ENCODE measurements around the gene MISP. TPM values are rescaled to one million over a fixed set of nuclear protein-coding genes. Genes with fewer than 3 reads are reported as not detected.

The MISP gene
- total and polyA plus RNA-seq, 2 of the 13 experiments (the other 11 are each of a cell fraction or from before 2014, with no cell fraction given): 0.67 to 1.3 TPM

DNA sequence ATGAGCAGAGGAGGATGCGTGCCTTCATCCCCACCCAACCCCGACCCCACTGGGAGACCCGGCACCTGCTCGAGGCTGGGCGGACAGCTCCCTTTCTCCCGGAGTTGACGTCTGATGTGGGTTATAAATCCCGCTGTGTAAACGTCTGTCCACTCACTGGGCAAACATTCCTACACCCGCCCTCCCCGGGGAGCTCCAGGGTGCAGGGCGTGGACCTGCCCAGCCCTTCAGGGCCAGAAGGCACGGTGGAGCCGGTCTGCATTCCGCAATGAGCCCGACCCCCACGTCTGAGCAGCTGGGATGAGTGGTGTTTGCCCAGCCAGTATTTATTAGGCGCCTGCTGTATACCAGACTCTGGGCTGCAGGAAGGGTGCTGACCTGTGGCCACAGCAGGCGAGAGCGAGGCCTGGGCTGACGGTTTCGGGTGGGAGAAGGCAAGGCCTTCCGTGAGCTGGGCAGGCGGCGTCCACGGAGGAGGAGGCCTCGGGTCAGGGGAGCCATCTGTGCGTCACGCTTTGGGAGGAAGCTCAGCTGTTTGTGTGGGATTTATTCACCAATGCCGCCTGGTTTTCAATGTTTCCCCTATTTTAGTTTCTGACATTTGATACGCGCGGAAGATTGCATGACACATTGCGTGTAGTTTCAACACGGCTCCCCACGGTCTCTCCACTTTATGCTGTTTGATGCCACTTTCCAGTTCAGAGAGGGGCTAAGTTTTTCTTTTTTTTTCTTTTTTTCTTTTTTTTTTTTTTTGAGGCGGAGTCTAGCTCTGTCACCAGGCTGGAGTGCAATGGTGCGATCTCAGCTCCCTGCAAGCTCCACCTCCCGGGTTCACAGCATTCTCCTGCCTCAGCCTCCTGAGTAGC, 2.0 kb downstream of the MISP start (continued):
- TF ChIP-seq, protein P1, sequence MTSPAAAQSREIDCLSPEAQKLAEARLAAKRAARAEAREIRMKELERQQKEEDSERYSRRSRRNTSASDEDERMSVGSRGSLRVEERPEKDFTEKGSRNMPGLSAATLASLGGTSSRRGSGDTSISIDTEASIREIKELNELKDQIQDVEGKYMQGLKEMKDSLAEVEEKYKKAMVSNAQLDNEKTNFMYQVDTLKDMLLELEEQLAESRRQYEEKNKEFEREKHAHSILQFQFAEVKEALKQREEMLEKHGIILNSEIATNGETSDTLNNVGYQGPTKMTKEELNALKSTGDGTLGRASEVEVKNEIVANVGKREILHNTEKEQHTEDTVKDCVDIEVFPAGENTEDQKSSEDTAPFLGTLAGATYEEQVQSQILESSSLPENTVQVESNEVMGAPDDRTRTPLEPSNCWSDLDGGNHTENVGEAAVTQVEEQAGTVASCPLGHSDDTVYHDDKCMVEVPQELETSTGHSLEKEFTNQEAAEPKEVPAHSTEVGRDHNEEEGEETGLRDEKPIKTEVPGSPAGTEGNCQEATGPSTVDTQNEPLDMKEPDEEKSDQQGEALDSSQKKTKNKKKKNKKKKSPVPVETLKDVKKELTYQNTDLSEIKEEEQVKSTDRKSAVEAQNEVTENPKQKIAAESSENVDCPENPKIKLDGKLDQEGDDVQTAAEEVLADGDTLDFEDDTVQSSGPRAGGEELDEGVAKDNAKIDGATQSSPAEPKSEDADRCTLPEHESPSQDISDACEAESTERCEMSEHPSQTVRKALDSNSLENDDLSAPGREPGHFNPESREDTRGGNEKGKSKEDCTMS (CRISPR knock-in tag; conservative IDR thresholded peaks at IDR 0.05): no peak
- TF ChIP-seq ZNF225 (CRISPR knock-in tag; IDR thresholded peaks at IDR 0.05): no peak
- TF ChIP-seq ZNF891 (CRISPR knock-in tag; IDR thresholded peaks at IDR 0.05): peak; percentile 45; the same call in 1 of the 2 replicates
- TF ChIP-seq, protein P2, sequence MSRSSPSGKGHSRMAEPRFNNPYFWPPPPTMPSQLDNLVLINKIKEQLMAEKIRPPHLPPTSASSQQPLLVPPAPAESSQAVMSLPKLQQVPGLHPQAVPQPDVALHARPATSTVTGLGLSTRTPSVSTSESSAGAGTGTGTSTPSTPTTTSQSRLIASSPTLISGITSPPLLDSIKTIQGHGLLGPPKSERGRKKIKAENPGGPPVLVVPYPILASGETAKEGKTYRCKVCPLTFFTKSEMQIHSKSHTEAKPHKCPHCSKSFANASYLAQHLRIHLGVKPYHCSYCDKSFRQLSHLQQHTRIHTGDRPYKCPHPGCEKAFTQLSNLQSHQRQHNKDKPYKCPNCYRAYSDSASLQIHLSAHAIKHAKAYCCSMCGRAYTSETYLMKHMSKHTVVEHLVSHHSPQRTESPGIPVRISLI (CRISPR knock-in tag; IDR thresholded peaks at IDR 0.05; ENCODE audit: borderline replicate concordance): peak; percentile 69; the same call in 1 of the 2 replicates
- TF ChIP-seq ZNF343 (CRISPR knock-in tag; IDR thresholded peaks at IDR 0.05): no peak
- TF ChIP-seq, protein P3, sequence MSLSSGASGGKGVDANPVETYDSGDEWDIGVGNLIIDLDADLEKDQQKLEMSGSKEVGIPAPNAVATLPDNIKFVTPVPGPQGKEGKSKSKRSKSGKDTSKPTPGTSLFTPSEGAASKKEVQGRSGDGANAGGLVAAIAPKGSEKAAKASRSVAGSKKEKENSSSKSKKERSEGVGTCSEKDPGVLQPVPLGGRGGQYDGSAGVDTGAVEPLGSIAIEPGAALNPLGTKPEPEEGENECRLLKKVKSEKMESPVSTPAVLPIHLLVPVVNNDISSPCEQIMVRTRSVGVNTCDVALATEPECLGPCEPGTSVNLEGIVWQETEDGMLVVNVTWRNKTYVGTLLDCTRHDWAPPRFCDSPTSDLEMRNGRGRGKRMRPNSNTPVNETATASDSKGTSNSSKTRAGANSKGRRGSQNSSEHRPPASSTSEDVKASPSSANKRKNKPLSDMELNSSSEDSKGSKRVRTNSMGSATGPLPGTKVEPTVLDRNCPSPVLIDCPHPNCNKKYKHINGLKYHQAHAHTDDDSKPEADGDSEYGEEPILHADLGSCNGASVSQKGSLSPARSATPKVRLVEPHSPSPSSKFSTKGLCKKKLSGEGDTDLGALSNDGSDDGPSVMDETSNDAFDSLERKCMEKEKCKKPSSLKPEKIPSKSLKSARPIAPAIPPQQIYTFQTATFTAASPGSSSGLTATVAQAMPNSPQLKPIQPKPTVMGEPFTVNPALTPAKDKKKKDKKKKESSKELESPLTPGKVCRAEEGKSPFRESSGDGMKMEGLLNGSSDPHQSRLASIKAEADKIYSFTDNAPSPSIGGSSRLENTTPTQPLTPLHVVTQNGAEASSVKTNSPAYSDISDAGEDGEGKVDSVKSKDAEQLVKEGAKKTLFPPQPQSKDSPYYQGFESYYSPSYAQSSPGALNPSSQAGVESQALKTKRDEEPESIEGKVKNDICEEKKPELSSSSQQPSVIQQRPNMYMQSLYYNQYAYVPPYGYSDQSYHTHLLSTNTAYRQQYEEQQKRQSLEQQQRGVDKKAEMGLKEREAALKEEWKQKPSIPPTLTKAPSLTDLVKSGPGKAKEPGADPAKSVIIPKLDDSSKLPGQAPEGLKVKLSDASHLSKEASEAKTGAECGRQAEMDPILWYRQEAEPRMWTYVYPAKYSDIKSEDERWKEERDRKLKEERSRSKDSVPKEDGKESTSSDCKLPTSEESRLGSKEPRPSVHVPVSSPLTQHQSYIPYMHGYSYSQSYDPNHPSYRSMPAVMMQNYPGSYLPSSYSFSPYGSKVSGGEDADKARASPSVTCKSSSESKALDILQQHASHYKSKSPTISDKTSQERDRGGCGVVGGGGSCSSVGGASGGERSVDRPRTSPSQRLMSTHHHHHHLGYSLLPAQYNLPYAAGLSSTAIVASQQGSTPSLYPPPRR (CRISPR knock-in tag; IDR thresholded peaks at IDR 0.05; ENCODE audit: borderline replicate concordance): 0 out of 2 replicates have a peak, but pooled peaks have one; percentile 63
- no peak for TF ChIP-seq AGO1 (IDR thresholded peaks at IDR 0.05; ENCODE audit: low read depth, low read length, poor library complexity, severe bottlenecking)
- TF ChIP-seq, protein P4, sequence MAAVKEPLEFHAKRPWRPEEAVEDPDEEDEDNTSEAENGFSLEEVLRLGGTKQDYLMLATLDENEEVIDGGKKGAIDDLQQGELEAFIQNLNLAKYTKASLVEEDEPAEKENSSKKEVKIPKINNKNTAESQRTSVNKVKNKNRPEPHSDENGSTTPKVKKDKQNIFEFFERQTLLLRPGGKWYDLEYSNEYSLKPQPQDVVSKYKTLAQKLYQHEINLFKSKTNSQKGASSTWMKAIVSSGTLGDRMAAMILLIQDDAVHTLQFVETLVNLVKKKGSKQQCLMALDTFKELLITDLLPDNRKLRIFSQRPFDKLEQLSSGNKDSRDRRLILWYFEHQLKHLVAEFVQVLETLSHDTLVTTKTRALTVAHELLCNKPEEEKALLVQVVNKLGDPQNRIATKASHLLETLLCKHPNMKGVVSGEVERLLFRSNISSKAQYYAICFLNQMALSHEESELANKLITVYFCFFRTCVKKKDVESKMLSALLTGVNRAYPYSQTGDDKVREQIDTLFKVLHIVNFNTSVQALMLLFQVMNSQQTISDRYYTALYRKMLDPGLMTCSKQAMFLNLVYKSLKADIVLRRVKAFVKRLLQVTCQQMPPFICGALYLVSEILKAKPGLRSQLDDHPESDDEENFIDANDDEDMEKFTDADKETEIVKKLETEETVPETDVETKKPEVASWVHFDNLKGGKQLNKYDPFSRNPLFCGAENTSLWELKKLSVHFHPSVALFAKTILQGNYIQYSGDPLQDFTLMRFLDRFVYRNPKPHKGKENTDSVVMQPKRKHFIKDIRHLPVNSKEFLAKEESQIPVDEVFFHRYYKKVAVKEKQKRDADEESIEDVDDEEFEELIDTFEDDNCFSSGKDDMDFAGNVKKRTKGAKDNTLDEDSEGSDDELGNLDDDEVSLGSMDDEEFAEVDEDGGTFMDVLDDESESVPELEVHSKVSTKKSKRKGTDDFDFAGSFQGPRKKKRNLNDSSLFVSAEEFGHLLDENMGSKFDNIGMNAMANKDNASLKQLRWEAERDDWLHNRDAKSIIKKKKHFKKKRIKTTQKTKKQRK (IDR thresholded peaks at IDR 0.05; ENCODE audit: low read length): no peak
- TF ChIP-seq RNF2 (conservative IDR thresholded peaks at IDR 0.05; ENCODE audit: low read depth): peak; percentile 75; the same call in 1 of the 2 replicates
- peak; percentile 70; the same call in 1 of the 2 replicates for TF ChIP-seq HNRNPL (IDR thresholded peaks at IDR 0.05; ENCODE audit: low read depth, low read length)
- TF ChIP-seq SAP130 (CRISPR knock-in tag; IDR thresholded peaks at IDR 0.05; ENCODE audit: low read depth): peak; percentile 61; the same call in 1 of the 2 replicates
- no peak for TF ChIP-seq ZSCAN9 (CRISPR knock-in tag; IDR thresholded peaks at IDR 0.05; ENCODE audit: borderline replicate concordance)
- peak; percentile 49 for TF ChIP-seq XRCC5 (optimal IDR thresholded peaks at IDR 0.05; ENCODE audit: low read length)

Data from HepG2 (cell line).